ENCODE results near the gene SALL2. TPM values are rescaled to one million over a fixed set of nuclear protein-coding genes. Genes with fewer than 3 reads are reported as not detected.
A peak's percentile ranks its signal among the peaks of the same experiment; 100 is the strongest.
"Not testable (repeated sequence)": the region's sequence is repeated elsewhere in the genome, so short reads cannot be mapped to it uniquely, and the experiment has no call there.

Gene SALL2
- 4.9 TPM for total RNA-seq

DNA sequence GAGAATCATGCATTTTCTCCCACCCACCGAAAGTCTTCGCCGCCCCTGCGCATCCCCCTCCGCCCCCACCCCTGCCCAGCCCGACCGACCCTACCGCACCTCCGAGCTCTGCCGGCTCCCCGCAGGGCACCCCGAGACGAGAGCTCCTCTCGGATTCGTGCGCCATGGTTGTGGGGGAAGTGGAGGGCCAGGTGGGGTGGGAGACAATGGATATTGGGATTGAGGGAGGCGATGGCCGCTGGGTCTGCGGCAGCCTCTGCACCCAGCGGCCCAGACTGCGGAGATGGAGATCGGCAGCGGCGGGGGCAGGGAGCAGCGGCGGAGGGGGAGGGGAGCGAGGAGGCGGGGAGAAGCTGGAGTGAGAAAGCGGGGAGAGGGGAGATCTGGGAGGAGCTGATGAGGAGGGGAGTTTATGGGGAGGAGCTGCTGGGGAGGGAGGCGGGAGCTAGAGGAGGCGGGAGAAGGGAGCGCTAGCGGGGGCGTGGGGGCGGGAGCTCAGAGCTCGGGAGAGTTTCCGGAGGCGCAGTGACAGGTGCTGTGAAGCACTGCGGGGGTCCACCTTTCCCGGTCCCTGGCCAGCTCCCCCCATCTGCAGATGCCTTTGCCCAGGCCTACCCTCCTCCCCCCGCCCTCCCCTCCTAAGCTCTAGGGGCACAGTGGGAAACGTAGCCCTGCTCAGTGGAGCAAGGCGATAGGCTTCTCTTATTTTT, at the start of gene SALL2:
Gene SALL2 (minus strand): TSS at position 385 of the 710 bp plus-strand sequence. CDS start 219 bp downstream, at position 166.
- peak; percentile 78 for DNase-seq

DNA sequence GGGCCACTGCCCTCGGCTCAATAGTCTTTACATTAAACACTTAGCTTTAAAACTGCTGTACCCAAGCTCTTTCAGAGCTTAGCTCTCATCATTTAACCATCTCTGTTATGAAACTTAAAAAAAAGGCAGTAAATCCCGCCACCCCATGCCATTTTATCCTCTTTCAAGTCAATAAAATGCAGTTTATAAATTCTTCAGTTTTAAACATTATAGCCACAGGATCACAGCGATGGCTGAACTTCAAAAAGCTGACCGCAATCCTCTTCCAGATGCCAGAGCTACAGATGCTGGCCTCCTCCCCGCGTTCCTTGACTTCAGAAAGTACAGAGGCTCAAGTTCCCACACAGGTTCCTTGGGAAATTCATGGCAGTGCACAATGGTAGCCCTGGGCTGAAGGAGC, 49.5 kb upstream of the SALL2 start:
- no peak for DNase-seq

DNA sequence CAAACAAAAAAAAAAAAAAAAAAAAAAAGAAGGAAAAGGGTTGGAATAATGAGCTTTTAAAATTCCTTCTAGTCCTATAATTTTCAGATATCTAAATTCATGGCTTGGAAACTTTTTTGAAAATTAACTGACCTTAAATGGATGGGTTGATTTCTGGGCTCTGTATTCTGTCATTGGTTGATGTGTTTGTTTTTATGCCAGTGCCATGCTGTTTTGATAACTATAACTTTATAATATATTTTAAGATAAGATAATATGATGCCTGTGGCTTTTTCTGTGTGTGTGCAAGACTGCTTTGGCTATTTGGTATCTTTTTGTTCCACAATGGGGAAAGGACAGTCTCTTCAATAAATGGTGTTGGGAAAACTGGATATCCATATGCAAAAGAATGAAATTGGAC, 46.5 kb upstream of the SALL2 start:
- DNase-seq = no peak

DNA sequence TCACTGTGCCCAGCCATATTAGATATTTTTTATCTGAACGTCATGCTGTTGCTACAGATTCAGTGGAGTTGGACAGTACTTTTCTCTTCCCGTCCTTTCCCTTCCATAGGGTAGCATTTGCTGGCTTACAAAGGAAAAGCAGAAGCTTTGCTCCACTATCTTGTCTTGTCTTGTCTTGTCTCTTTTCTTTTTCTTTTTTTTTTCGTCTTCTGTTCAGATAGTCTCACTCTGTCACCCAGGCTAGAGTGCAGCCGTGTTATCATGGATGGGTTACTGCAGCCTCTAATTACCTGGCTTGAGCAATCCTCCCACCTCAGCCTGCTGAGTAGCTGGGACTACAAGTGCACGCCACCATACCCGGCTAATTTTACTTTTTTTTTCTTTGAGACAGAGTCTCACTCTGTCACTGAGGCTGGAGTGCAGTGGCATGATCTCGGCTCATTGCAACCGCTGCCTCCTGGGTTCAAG, 32.6 kb upstream of the SALL2 start:
- no peak for DNase-seq

DNA sequence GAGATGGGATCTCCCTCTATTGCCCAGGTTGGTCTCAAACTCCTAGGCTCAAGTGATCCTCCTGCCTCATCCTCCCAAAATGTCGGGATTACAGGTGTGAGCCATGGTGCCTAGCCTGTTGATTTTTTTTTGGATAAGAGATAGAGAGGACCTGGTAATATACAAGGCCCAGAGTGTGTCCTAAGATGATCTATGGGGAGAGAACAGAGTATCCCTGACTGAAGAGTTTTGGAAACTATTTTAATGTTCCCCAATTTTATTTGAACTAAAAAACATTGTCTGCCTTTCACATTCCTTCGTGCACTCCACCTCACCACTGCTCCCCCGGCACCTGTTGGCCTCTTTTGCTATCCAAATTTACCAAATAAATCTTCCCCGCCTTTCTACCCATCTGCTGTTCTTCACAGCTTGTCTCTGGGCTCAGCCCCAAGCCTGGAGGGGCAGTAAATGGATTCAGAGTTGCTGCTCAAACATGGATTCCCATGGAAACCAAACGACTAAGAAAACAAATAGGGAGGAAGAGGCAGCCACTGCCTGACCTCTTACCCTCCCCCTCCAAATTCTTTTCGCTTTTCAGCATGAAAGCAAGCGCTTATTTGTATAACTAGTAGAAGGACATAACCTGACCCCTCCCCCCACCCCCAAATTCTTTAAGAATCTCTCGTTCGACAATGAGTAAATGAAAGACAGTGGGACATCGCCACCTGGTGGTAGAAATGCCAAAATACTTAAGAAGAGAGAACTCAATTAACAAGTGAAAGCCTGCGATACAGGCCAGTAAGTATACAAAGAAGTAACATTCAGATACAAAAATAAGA, 31.1 kb upstream of the SALL2 start:
- DNase-seq = peak; percentile 97

DNA sequence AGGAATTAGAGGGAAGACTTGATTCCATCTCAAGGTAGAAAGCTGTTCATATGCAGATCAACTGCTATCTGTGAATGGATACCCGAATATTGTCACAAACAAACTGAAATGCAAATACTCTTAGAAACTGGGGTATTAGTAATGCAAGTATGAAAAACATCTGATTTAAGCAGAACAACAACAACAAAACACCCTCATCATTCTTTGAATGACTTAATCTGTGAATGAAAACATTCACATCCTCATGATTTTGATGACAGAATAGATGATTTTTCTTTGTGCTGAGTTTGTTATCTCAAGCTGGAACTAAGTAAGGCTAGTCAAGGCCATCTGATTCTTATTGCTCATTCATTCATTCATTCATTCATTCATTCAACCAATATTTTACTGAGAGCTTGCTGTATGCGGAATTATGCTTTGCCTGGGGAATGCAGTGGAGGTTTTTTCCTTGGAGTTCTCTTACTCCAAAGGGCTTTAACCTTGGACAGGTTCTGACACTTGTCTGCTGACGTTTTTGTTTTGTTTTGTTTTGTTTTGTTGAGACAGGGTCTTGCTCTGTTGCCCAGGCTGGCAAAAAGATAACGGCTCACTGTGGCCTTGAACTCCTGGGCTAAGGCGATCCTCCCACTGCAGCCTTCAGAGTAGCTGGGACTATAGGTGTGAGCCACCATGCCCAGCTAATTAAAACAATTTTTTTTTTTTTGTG, 30.4 kb upstream of the SALL2 start:
- no peak for DNase-seq

DNA sequence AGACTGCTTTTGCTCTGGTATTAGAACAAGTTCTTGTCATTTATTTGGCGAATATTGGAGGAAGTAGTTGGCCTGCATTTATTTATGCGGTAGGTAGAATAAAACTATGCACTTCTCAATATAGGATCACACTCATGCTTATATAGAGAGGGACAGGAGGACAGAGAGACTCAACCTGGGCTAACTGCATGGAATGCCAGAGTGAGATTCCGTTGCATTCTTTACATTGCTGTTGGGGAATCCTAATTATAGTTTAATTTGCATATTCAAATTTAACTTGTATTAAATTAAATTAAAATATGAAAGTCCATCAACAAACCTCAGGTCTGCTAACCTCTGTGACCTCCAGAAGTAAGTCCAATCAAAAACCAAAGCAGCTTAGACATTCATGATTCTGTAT, 27.1 kb upstream of the SALL2 start:
- no peak for DNase-seq

DNA sequence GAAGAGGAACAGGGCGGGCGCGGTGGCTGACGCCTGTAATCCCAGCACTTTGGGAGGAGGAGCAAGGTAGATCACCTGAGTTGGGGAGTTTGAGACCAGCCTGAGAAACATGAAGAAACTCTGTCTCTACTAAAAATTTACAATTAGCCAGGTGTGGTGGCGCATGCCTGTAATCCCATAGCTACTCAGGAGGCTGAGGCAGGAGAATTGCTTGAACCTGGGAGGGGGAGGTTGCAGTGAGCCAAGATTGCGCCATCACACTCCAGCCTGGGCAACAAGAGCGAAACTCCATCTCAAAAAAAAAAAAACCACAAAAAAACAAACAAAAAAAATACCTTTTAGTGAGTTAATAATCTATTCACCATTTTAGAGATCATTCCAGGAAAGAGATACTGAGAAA, 18.4 kb upstream of the SALL2 start:
- not testable (repeated sequence) for DNase-seq

DNA sequence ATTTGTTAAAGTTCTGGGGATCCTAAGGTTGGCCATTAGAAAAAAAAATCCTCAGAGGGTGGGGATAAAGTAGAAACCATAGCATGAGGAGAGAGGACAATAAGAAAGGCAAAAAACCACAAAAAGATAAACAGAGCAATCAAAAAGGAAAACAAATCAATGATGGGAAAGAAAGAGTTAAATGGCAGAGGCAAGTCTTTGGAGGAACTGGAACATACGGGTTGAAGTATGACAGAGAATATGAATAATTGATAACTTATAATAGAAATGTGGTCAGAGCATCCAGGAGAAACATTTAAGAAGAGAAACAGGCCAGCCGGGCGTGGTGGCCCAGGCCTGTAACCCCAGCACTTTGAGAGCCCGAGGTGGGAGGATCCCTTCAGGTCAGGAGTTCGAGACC, 17.8 kb upstream of the SALL2 start:
- no peak for DNase-seq

DNA sequence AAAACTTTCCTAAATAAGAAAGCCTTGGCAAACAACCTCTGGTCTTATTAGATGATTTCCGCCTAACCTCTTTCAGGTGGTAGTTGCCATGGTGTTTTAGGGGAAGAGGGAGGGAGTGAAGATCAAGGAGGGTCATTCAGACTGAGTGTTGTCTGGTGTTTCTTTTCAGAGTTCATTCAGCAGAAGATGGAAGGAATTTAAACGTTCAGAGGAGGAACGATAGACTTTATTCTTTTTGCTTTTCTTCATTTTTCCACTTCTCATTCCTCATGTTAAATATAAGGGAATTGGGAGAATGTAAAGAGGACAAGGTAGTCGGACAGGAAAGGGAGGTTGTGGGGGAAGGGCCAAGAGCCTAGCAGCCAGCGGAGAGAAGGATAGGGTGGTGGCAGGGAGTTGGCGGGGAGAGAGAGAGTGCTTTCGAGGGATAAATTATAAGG, 17.4 kb upstream of the SALL2 start:
- DNase-seq = no peak

DNA sequence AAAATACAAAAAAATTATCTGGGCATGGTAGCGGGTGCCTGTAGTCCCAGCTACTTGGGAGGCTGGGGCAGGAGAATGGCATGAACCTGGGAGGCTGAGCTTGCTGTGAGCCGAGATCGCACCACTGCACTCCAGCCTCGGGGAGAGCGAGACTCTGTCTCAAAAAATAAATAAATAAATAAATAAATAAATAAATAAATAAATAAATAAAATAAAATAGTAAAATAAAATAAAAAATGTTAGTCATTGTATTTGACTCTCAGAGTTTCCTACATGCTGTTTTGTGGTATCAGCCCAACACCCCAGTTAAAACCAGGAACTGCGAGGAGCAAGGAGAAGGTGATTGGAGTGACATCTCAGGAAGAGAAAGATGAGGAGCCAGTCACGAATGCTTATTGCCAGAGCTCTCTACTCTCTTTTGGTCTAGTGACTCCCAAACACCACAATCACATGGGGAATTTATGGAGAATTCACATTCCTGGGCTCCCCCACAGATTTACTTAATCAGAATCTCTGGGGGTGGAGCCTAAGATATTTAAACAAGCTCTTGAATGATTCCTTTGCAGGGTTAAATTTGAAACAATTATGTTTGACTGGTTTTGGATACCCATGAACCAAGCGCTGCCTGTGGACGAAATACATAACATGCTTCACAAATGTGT, 15.4 kb upstream of the SALL2 start:
- no peak for DNase-seq

DNA sequence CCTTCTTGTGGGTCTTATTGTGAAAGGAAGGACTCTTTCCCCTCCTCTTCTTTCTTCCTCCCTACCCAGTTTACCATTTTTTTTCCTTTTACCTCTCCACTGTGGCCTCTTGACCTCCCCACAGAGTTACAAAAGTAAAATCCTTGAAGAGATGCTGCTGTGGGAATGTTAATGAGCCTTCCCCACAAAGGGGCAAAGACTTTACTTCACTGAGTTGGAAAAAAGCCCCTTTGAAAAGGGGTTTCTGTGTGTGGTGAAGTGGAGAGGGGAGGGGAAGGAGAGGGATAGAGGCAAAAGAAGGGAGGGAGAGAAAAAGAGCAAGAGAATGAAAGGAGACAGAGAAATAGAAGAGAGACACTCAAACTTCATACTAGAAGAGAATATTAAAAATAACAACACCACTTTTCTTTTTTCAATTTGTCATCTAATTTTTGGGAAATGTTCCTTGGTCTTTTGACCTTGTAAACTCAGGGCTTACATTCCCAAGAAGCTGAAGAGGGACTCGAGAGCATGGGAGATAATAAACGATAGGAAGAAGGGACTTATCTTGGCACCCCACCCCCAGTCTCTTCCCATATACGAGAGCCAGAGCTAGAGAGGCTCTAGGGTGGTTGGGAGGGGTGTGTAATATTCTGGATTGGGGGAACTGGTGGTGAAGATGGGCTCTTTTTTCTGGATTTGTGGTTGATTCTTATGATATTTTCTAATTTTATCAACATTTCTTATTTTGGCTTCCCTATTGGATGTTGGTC, 13.2 kb upstream of the SALL2 start:
- no peak for DNase-seq

DNA sequence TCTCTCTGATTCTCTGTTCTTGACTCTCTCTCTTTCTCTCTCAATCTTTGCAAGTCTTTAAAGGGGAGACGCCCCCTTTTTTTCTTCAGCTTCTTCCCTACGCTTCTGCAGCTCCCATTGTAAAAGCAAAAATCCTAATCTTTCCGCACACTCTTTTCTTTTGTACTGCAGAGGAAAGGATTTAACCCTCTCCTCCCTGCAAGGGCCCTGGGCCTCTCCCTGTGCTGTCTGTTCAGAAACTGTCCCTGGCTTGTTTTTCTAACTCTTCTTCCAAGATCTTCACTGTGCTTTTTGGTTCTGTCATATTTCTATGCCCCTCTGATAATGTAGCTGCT, 10.9 kb upstream of the SALL2 start:
- no peak for DNase-seq

DNA sequence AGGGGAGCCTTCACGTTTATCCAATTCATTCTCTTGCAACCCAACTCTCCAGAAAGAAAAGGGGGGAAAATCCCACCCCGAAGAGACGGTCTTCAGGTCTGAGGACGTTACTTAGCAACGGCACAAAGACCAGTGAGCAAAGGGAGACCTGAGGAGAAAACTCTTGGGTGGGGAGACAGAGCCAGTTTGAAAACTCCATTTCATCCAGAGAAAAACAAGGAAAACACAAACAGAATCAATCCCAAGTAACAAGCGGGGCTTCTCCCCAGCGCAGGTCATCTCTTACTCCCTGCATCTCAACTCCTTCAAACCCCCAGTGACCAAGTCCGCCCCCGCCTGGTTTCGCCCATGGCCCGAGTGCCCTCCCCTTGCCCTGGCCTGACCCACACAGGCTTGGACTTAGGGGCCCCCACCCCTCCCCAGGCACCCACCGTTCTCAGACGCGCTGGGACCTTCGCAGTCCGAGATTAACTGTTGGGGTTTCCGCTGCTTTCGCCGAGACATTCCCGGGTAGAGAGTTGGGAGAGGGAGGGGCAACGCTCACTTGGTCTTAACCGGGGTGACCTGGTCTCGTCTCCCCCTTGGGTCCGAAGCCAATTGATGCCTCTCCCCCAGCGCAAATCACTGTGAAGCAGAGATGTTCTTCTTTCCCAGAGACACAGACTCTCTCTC, 10.4 kb upstream of the SALL2 start:
- no peak for DNase-seq

DNA sequence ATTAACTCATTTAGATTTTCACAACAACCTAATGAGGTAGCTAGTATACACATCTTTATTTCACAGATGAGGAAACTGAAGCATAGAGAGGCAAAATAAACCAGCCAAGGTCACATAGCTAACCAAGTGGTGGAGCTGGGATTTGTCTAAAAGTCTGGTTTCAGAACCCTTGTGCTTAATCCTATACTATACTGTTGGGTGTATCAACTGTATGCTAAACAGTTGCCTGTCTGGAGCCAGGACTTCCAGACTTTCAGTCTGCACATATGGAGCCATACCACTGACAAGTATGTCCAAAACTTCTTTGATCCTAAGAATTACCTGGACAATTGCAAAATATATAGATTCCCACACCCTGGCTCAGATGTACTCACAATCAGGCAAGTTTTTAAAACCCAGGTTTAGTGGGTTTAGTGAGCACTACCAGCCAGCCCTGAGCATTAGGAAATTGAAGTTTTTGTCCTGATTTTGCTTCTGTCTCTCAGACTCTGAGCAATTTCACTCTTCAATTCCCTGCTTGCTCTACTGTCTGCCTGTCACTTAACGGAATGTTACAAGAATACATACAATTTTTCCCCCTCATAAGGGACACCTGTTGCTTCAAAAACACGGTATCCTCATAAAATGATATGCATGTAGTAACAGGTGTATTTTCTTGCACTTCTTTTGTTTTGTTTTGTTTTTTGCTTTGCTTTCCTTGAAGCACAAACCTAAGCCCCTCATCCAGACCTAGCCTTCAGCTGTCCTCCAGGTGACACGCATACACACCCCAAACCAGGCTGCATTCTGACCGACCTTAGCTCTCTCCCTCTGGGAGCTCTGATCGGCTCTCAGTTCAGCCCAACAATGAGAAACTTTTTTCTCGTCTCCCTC, 9.6 kb upstream of the SALL2 start:
- DNase-seq = no peak

DNA sequence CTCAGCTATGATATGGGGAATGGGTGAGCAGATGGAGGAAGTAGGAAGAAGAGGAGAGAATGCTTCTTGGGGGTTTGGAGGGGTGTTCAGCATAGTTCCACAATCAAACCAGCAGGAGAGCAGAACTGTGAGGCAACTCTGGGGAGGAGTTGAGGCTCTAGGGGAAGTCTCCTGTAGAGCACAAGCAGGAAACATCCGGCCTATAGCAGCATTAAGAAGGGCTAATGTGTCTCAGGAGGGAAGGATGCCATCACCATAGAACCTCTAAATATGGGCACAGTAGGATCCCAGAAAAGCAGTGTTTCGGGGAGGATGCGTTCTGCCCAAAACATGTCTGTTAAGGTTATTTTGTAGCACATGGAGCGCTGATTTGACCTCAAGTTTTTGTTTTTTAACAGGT, 8.4 kb upstream of the SALL2 start:
- no peak for DNase-seq

DNA sequence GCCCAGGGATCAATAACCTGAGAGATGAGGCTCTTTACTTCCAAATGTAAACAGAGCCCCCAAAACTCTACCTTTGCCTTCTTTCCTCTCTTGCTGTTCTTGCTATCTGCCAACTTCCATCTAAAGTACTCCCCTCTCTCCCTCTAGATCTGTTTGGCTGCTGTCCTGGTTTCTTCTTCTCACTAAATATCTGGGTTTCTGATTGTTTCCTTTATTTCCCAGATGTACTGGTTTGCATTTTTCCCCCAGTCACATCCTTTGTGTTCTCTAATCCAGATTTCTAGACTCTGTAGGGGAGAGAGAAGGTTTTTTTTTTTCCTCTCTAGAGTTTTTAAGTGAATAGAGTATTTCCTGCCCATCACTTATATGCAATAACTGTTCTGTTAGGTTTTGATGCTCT, 7.1 kb upstream of the SALL2 start:
- no peak for DNase-seq

DNA sequence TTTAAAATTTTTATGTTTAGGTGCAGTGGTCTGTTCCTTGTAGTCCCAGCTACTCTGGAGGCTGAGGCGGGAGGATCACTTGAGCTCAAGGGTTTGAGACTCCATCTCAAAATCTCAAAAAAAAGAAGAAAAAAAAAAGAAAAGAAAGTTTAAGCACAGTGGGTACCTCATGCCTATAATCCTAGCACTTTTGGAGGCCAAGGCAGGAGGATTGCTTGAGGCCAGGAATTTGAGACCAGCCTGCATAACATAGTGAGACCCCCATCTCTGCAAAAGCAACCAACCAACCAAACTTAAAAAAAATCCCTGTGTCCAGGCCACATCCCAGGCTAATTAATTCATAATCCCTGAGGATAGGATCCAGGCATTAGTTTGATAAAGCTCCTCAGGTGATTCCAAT, 3.4 kb upstream of the SALL2 start:
- DNase-seq = no peak

DNA sequence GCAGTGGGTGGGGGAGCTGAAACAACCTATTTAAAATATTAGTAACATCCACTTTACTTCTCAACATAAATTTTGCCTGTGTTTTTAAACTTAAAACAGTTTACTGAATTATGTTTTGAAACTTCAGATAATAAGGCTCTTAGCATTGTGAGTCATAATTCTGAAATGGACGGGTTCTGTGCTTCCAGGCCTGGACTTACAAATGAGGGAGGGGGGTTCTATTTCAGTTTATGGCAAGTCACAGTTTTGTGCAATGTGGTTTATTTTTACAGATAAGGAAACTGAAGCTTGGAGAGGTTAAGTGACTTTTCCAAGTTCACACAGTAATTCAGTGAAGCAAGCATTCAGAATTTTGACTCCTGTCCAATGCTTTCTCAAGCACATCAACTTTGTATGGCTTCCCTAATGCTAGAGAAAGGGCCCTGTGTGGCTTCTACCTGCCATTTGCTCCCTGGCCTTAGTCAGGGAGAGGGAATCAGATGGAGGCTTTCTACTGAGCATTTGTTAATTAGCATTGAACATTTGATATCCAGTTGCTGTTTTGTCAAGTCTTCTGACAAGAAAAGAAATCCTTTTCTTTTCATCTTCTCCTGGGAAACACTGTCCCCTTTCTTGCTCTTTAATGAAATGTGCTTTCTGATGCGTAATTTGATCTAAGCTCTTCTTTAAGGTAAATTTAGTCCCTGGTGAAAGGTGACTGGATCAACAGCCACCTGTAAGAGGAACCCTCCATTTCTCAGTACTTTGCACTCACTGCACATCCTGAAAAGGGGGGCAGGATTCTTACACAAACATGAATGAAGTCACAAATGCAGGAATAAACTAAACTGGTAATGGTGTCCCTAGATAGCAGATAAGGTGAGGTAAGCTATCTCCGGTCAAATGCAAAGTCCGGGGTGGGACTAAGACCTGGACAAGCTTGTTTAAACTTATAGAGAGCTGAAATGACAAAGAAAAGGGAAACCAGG, 2.5 kb upstream of the SALL2 start:
- no peak for DNase-seq

Measured in skin of body (tissue), 2 donors.